GM12878 (cell line): Measurements from ENCODE around the gene RRM2. TPM values are rescaled to one million over a fixed set of nuclear protein-coding genes. Genes with fewer than 3 reads are reported as not detected.

Source experiments
- ATAC-seq: fragments of 200-7000 bp; cut with Tn5 transposase; 3 replicates; pipeline ENCODE4 v1.9.1; 2020; ENCODE audit warnings: mild to moderate bottlenecking, moderate library complexity
- BruUV-seq: library from RNA; stranded (reverse); fragments of 400-500 nt; replicated peaks from 2 replicates; lab custom pipeline; 2021; lab: Mats Ljungman, UMichigan
- CTCF ChIA-PET: fragments of 300-600 bp; sonication (Branson Sonifier 250); formaldehyde crosslinking; extraction: SDS; loops from one replicate; lab custom pipeline; 2021; ENCODE audit warnings: inconsistent platforms; lab: Yijun Ruan, JAX
- POLR2A ChIA-PET: fragments of 350-600 bp; formaldehyde crosslinking; extraction: SDS; loops from one replicate; lab custom pipeline; 2021; ENCODE audit warnings: inconsistent platforms; lab: Charles Lee
- RAD21 ChIA-PET: fragments of 300-600 bp; sonication (Branson Sonifier 250); formaldehyde crosslinking; loops from one replicate; lab custom pipeline; 2023; ENCODE audit warnings: antibody characterized with exemption; ENCODE audit not compliant: unreplicated experiment; lab: Charles Lee
- SMC1A ChIA-PET: fragments of 300-600 bp; sonication (Branson Sonifier 250); formaldehyde crosslinking; loops from one replicate; lab custom pipeline; 2023; ENCODE audit not compliant: unreplicated experiment, uncharacterized antibody; lab: Charles Lee
- DNase-seq: peaks from one replicate; pipeline ENCODE4 v3.0.0-alpha.2; 2011; ENCODE audit warnings: low read depth, low spot score
- FAIRE-seq: peaks from 3 replicates; lab custom pipeline; 2011; peaks lifted over from hg19 to GRCh38; lab: Jason Lieb, UNC
- H2AFZ ChIP-seq: 2 replicates; pipeline ENCODE4 v1.6.0; 2011; ENCODE audit warnings: low read depth, low read length, control low read depth; ENCODE audit not compliant: control insufficient read depth
- H3K27ac ChIP-seq: 2 replicates; pipeline ENCODE4 v1.5.1; 2011; ENCODE audit warnings: control low read depth; ENCODE audit not compliant: control insufficient read depth, insufficient read depth
- H3K27me3 ChIP-seq, 2 experiments: replicated peaks in 1 of 2; 2 replicates each; pipeline versions ENCODE4 v1.6.0 to v1.6.1; 2011; ENCODE audit warnings: low read length in 1 of 2; ENCODE audit not compliant: control insufficient read depth in 2 of 2, insufficient read depth in 2 of 2
- H3K36me3 ChIP-seq, 2 experiments: 2 replicates each; pipeline ENCODE4 v1.5.1; 2011; ENCODE audit warnings: low read length in 1 of 2; ENCODE audit not compliant: control insufficient read depth in 2 of 2, insufficient read depth in 2 of 2
- H3K4me1 ChIP-seq: 2 replicates; pipeline ENCODE4 v1.6.1; 2011; ENCODE audit warnings: mild to moderate bottlenecking, low read length, moderate library complexity, mixed read lengths; ENCODE audit not compliant: control insufficient read depth, insufficient read depth
- H3K4me2 ChIP-seq: 2 replicates; pipeline ENCODE4 v1.6.0; 2011; ENCODE audit warnings: control low read depth; ENCODE audit not compliant: control insufficient read depth, insufficient read depth
- H3K4me3 ChIP-seq: fragments of 200-600 bp; sonication (generic); 2 replicates; pipeline ENCODE4 v1.5.1; 2016
- H3K79me2 ChIP-seq: 2 replicates; pipeline ENCODE4 v1.6.0; 2011; ENCODE audit warnings: low read length; ENCODE audit not compliant: control insufficient read depth, insufficient read depth
- H3K9ac ChIP-seq: 2 replicates; pipeline ENCODE4 v1.8.0; 2011; ENCODE audit warnings: low read length, control low read depth, mixed read lengths; ENCODE audit not compliant: control insufficient read depth, insufficient read depth
- H3K9me3 ChIP-seq: replicated peaks from 3 replicates; pipeline ENCODE4 v1.5.1; 2011; ENCODE audit warnings: mild to moderate bottlenecking, low read length; ENCODE audit not compliant: control insufficient read depth, insufficient read depth
- H4K20me1 ChIP-seq: 2 replicates; pipeline ENCODE4 v1.6.0; 2011; ENCODE audit not compliant: control insufficient read depth, insufficient read depth
- BACH1 ChIP-seq: fragments of 450-650 bp; IDR thresholded peaks from 2 replicates; pipeline ENCODE4 v1.6.1; 2017; ENCODE audit warnings: mild to moderate bottlenecking, borderline replicate concordance
- CREM ChIP-seq: IDR thresholded peaks from 2 replicates; pipeline ENCODE4 v1.6.1; 2014; ENCODE audit warnings: antibody characterized with exemption, low read depth
- EZH2 ChIP-seq: IDR thresholded peaks from 2 replicates; pipeline ENCODE4 v1.6.1; 2012; ENCODE audit warnings: low read depth, mild to moderate bottlenecking, control low read depth, inconsistent platforms, low read length, borderline replicate concordance; ENCODE audit not compliant: control insufficient read depth
- IRF4 ChIP-seq: IDR thresholded peaks from 2 replicates; pipeline ENCODE4 v1.6.1; 2011; ENCODE audit warnings: low read depth, low read length
- KLF5 ChIP-seq: fragments of 450-650 bp; IDR thresholded peaks from 2 replicates; pipeline ENCODE4 v1.6.1; 2014; ENCODE audit warnings: mild to moderate bottlenecking; ENCODE audit not compliant: partially characterized antibody
- MEF2A ChIP-seq: IDR thresholded peaks from 2 replicates; pipeline ENCODE4 v1.6.1; 2011; ENCODE audit warnings: low read depth, mild to moderate bottlenecking, low read length, moderate library complexity; ENCODE audit not compliant: insufficient read depth
- MTA3 ChIP-seq: IDR thresholded peaks from 2 replicates; pipeline ENCODE4 v1.6.1; 2012; ENCODE audit warnings: low read length, inconsistent platforms, borderline replicate concordance
- MXI1 ChIP-seq: fragments of 150-350 bp; IDR thresholded peaks from 2 replicates; pipeline ENCODE4 v1.6.1; 2011; ENCODE audit warnings: low read depth, mild to moderate bottlenecking, inconsistent platforms, low read length, improper control_type of control experiment
- NR2C1 ChIP-seq: fragments of 450-650 bp; IDR thresholded peaks from 2 replicates; pipeline ENCODE4 v1.6.1; 2017; ENCODE audit warnings: antibody characterized with exemption, mild to moderate bottlenecking, moderate library complexity
- NR2C2 ChIP-seq: IDR thresholded peaks from 2 replicates; pipeline ENCODE4 v1.6.1; 2011; ENCODE audit warnings: borderline replicate concordance, low read depth; ENCODE audit not compliant: control insufficient read depth, insufficient read length
- PML ChIP-seq: IDR thresholded peaks from 2 replicates; pipeline ENCODE4 v1.6.1; 2012; ENCODE audit warnings: low read length, inconsistent platforms
- POLR2AphosphoS5 ChIP-seq: IDR thresholded peaks from 2 replicates; pipeline ENCODE4 v1.6.1; 2011; ENCODE audit warnings: mild to moderate bottlenecking, low read length, inconsistent platforms
- POU2F2 ChIP-seq: IDR thresholded peaks from 3 replicates; pipeline ENCODE4 v1.6.1; 2011; ENCODE audit warnings: low read depth, mild to moderate bottlenecking, low read length, borderline replicate concordance
- SMC3 ChIP-seq: IDR thresholded peaks from 2 replicates; pipeline ENCODE4 v1.6.1; 2011; ENCODE audit warnings: low read length, improper control_type of control experiment, borderline replicate concordance
- SP1 ChIP-seq: IDR thresholded peaks from one replicate; pipeline ENCODE4 v1.6.1; 2011; ENCODE audit warnings: low read depth, low read length
- WRNIP1 ChIP-seq: IDR thresholded peaks from 2 replicates; pipeline ENCODE4 v1.6.1; 2011; ENCODE audit warnings: low read depth, low read length, improper control_type of control experiment, borderline replicate concordance
- ZNF622 ChIP-seq: fragments of 450-650 bp; IDR thresholded peaks from 2 replicates; pipeline ENCODE4 v1.6.1; 2017; ENCODE audit warnings: mild to moderate bottlenecking, inconsistent platforms
- WGBS: methylation state at CpG from one replicate; pipeline ENCODE4 v1.1.6; 2016; ENCODE audit warnings: low lambda C conversion rate; ENCODE audit not compliant: insufficient replicate concordance, insufficient coverage; ENCODE audit errors: missing lambda C conversion rate; 5-methylcytosine and 5-hydroxymethylcytosine counted together
- in situ Hi-C: fragments of 300-500 bp; cut with MboI; formaldehyde crosslinking; loops from 9 replicates; pipeline ENCODE4 v1.14.3; 2018; ENCODE audit warnings: mixed read lengths
- intact Hi-C: fragments of 100-400 bp; cut with micrococcal nuclease; formaldehyde crosslinking; loops from one replicate; pipeline ENCODE4 v1.14.2; 2022; ENCODE audit not compliant: unreplicated experiment
- polyA plus RNA-seq, 11 experiments: library from polyadenylated mRNA; depleted of rRNA in 4 of 11; unstranded in 6 of 11; stranded (reverse) in 5 of 11; fragments of >200 nt; fragmentation: Nextera tagmentation in 4 of 11; fragmentation: Illumina TruSeq in 1 of 11; extraction: Ambion mirVana in 4 of 11; extraction: Trizol in 1 of 11; gene quantifications; 1 replicate in 1 of 11; 2 replicates in 10 of 11; pipeline versions ENCODE4 v1.2.1 to v1.2.3, GENCODE V29; 2011 to 2016; ENCODE audit warnings: inconsistent platforms in 2 of 11, missing spikeins in 2 of 11, low read depth in 1 of 11
- total RNA-seq, 4 experiments: library from RNA; depleted of rRNA in 3 of 4; stranded (reverse); fragments of >200 nt in 3 of 4; fragmentation: Illumina TruSeq in 1 of 4; extraction: Trizol in 1 of 4; gene quantifications; 2 replicates each; pipeline versions ENCODE4 v1.2.1 to v1.2.3, GENCODE V29; 2013 to 2021
- TF ChIP-seq, protein P1 (sequence below): fragments of 450-650 bp; IDR thresholded peaks from 2 replicates; pipeline ENCODE4 v1.6.1; 2018; ENCODE audit warnings: borderline replicate concordance, mild to moderate bottlenecking; ENCODE audit not compliant: partially characterized antibody
- TF ChIP-seq, protein P2 (sequence below): IDR thresholded peaks from 2 replicates; pipeline ENCODE4 v1.6.1; 2011; ENCODE audit warnings: borderline replicate concordance, low read depth, mild to moderate bottlenecking, moderate library complexity, mixed read lengths, low read length; ENCODE audit not compliant: insufficient read depth; ENCODE audit errors: extremely low read length
- TF ChIP-seq, protein P3 (sequence below): IDR thresholded peaks from 2 replicates; pipeline ENCODE4 v1.6.1; 2011; ENCODE audit warnings: borderline replicate concordance, low read depth, mild to moderate bottlenecking, moderate library complexity, low read length; ENCODE audit not compliant: insufficient read depth, poor library complexity, severe bottlenecking

Gene RRM2
- total and polyA plus RNA-seq, 10 of the 15 experiments (the other 5 are each of a cell fraction or from before 2014, with no cell fraction given) = 54.4 to 771 (median 159) TPM

GRCh38 chr2:10086950-10087349, 35.6 kb upstream of the RRM2 start (continued):
- TF ChIP-seq, protein P1, sequence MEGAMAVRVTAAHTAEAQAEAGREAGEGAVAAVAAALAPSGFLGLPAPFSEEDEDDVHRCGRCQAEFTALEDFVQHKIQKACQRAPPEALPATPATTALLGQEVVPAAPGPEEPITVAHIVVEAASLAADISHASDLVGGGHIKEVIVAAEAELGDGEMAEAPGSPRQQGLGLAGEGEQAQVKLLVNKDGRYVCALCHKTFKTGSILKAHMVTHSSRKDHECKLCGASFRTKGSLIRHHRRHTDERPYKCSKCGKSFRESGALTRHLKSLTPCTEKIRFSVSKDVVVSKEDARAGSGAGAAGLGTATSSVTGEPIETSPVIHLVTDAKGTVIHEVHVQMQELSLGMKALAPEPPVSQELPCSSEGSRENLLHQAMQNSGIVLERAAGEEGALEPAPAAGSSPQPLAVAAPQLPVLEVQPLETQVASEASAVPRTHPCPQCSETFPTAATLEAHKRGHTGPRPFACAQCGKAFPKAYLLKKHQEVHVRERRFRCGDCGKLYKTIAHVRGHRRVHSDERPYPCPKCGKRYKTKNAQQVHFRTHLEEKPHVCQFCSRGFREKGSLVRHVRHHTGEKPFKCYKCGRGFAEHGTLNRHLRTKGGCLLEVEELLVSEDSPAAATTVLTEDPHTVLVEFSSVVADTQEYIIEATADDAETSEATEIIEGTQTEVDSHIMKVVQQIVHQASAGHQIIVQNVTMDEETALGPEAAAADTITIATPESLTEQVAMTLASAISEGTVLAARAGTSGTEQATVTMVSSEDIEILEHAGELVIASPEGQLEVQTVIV = no peak
- TF ChIP-seq POU2F2 (no peak), ZNF622 (no peak)

- Histone ChIP-seq H4K20me1 (no peaks in the 10 kb centered on the region), H2AFZ (no peak overlapping the region), H3K79me2 (no peaks in the 10 kb centered on the region), H3K36me3 (no peaks in the 10 kb centered on the region), H3K9me3 (peaks cover 2% of the 10 kb centered on the region; the same call in 1 of the 3 replicates), H3K27ac (no peak overlapping the region), H3K9ac (no peak overlapping the region), H3K4me1 (peaks cover 33% of the 10 kb centered on the region), H3K4me2 (no peak overlapping the region), H3K27me3 (no peaks in the 10 kb centered on the region), H3K4me3 (no peak overlapping the region)
- SMC1A ChIA-PET = interaction anchor here (0.9 to 8.9 kb wide), 3 partner anchors 9 to 32 kb away, joined by 3 to 194 read pairs (median 20); no protein-coding TSS in a partner anchor
- FAIRE-seq (no peak), DNase-seq (no peak), ATAC-seq (no peak)
- BruUV-seq = no TSS peak
- POLR2A ChIA-PET = interaction anchor here (1.4 kb wide), 1 partner anchor 15 kb away, joined by 3 read pairs; no protein-coding TSS in a partner anchor
- WGBS = 78% methylated on average over 8 of the region's 8 CpGs
- intact Hi-C loops (no loop called here), in situ Hi-C loops (no loop called here)
- RAD21 ChIA-PET = interaction anchor here (1.4 kb wide), 1 partner anchor 14 kb away, joined by 5 read pairs; no protein-coding TSS in a partner anchor
- CTCF ChIA-PET = interaction anchor here (1.4 to 31.8 kb wide), 3 partner anchors 10 to 288 kb away, joined by 3 to 983 read pairs (median 983); partner anchors contain the start of gene CYS1
- TF ChIP-seq MTA3 = no peak
- no peak for TF ChIP-seq KLF5
- TF ChIP-seq WRNIP1 = no peak
- TF ChIP-seq MEF2A = no peak
- TF ChIP-seq, protein P2, sequence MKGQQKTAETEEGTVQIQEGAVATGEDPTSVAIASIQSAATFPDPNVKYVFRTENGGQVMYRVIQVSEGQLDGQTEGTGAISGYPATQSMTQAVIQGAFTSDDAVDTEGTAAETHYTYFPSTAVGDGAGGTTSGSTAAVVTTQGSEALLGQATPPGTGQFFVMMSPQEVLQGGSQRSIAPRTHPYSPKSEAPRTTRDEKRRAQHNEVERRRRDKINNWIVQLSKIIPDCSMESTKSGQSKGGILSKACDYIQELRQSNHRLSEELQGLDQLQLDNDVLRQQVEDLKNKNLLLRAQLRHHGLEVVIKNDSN = no peak
- TF ChIP-seq NR2C2 = no peak
- TF ChIP-seq IRF4 = no peak
- no peak for TF ChIP-seq BACH1
- TF ChIP-seq, protein P3, sequence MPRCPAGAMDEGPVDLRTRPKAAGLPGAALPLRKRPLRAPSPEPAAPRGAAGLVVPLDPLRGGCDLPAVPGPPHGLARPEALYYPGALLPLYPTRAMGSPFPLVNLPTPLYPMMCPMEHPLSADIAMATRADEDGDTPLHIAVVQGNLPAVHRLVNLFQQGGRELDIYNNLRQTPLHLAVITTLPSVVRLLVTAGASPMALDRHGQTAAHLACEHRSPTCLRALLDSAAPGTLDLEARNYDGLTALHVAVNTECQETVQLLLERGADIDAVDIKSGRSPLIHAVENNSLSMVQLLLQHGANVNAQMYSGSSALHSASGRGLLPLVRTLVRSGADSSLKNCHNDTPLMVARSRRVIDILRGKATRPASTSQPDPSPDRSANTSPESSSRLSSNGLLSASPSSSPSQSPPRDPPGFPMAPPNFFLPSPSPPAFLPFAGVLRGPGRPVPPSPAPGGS = no peak
- no peak for TF ChIP-seq CREM
- TF ChIP-seq NR2C1 = no peak
- TF ChIP-seq PML = no peak
- TF ChIP-seq EZH2 = no peak
- no peak for TF ChIP-seq MXI1
- TF ChIP-seq SP1 = no peak
- TF ChIP-seq POLR2AphosphoS5 = no peak
- no peak for TF ChIP-seq SMC3
Observed at GRCh38 chr2:10087360-10087759, 35.2 kb upstream of the RRM2 start.
